Measurements from ENCODE around the gene ASB13.
"Not testable (repeated sequence)": the region's sequence is repeated elsewhere in the genome, so short reads cannot be mapped to it uniquely, and the experiment has no call there.

The ASB13 gene

DNA sequence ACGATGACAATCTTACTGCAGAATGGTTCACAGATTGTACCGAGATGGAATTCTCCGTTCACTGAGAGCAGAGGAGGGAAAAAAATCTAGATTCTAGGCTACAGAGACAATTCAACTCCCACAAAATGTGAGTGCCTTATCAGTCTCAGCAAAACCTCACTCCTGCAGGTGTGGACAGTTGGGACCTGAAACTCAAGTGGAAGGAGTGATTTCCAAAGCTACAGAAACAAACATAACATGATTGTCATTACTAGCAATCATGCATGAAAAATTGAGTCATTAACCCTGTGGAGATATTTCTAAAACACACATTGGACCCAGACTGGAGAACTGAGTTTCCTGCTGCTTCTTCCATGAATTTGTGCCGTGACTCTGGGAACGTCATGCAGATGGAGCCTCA, 71.3 kb downstream of the ASB13 start:
- Histone ChIP-seq H4K20me1 (ENCODE audit: insufficient read depth, low read length) (no peaks in the 10 kb centered on the region), H3K79me2 (ENCODE audit: low read length) (no peaks in the 10 kb centered on the region), H2AFZ (ENCODE audit: low read length) (no peak overlapping the region), H3K9ac (ENCODE audit: low read length) (no peak overlapping the region), H3K4me1 (ENCODE audit: low read length) (no peaks in the 10 kb centered on the region), H3K27ac (ENCODE audit: low read length) (no peak overlapping the region), H3K9me3 (replicated peaks; ENCODE audit: insufficient read depth, low read length) (no peaks in the 10 kb centered on the region), H3K27me3 (replicated peaks; ENCODE audit: insufficient read depth, low read length) (no peaks in the 10 kb centered on the region), H3K9me2 (replicated peaks; ENCODE audit: insufficient read depth, low read length) (no peaks in the 10 kb centered on the region), H3K4me2 (ENCODE audit: low read depth, low read length) (no peak overlapping the region), H3K36me3 (replicated peaks; ENCODE audit: insufficient read depth, low read length) (no peaks in the 10 kb centered on the region), H3K4me3 (ENCODE audit: low read length) (no peak overlapping the region), H3F3A (ENCODE audit: insufficient read depth, low read length) (no peaks in the 10 kb centered on the region)
- DNase-seq: no peak
- TF ChIP-seq, protein P1, sequence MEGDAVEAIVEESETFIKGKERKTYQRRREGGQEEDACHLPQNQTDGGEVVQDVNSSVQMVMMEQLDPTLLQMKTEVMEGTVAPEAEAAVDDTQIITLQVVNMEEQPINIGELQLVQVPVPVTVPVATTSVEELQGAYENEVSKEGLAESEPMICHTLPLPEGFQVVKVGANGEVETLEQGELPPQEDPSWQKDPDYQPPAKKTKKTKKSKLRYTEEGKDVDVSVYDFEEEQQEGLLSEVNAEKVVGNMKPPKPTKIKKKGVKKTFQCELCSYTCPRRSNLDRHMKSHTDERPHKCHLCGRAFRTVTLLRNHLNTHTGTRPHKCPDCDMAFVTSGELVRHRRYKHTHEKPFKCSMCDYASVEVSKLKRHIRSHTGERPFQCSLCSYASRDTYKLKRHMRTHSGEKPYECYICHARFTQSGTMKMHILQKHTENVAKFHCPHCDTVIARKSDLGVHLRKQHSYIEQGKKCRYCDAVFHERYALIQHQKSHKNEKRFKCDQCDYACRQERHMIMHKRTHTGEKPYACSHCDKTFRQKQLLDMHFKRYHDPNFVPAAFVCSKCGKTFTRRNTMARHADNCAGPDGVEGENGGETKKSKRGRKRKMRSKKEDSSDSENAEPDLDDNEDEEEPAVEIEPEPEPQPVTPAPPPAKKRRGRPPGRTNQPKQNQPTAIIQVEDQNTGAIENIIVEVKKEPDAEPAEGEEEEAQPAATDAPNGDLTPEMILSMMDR (IDR thresholded peaks at IDR 0.05; ENCODE audit: low read length): no peak
- TF ChIP-seq EZH2phosphoT487 (IDR thresholded peaks at IDR 0.05; ENCODE audit: low read length) (no peak), EZH2 (optimal IDR thresholded peaks at IDR 0.05; ENCODE audit: low read depth, low read length) (no peak)

DNA sequence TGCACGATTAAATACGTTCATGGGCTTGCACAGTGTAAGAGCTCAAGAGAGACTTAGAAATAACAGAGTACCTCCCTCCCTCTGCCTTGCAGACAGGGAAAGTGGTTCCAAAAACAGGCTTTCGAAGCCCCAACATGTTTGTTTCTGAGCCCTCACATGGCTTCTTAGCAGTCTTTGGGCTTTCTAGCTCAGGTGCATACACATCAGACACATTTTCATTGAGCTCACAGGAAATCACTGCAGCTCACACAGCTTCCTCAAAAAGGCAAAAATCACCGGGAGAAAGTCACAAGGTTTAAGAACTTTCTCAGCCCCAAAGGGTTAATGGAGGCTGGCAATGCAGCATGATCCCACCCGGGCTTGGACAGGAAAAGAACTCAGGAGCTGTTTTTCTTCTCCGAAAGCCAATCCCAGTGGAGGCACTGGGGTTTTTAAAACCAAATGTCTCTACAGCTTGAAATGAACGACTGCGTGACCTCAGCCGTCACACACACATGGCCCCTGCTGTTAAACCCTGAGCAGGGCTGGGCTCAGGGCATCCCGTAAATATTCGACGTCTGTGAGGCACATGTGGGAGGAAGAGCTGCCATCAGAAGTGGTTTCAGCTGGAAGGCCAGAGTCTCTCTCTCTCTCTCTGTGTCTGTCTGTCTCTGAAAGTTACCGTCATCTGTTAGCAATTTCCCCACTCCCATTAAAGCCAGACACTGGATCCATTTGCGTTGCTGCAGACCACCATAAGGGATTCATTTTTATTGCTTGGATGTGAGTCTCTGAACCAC, 71.9 kb downstream of the ASB13 start:
- H3K4me1 ChIP-seq (ENCODE audit: low read length): no peaks in the 10 kb centered on the region; the same call in 1 of the 2 replicates
- no peaks in the 10 kb centered on the region for H4K20me1 ChIP-seq (ENCODE audit: insufficient read depth, low read length)
- no peak overlapping the region for H2AFZ ChIP-seq (ENCODE audit: low read length)
- H3K9ac ChIP-seq (ENCODE audit: low read length): no peak overlapping the region
- no peak overlapping the region for H3K27ac ChIP-seq (ENCODE audit: low read length)
- no peaks in the 10 kb centered on the region for H3K36me3 ChIP-seq (replicated peaks; ENCODE audit: insufficient read depth, low read length)
- H3K27me3 ChIP-seq (replicated peaks; ENCODE audit: insufficient read depth, low read length): no peaks in the 10 kb centered on the region
- no peak overlapping the region for H3K4me3 ChIP-seq (ENCODE audit: low read length)
- DNase-seq: no peak
- H3K4me2 ChIP-seq (ENCODE audit: low read depth, low read length): no peak overlapping the region
- no peaks in the 10 kb centered on the region for H3F3A ChIP-seq (ENCODE audit: insufficient read depth, low read length)
- H3K9me3 ChIP-seq (replicated peaks; ENCODE audit: insufficient read depth, low read length): no peaks in the 10 kb centered on the region
- no peaks in the 10 kb centered on the region for H3K9me2 ChIP-seq (replicated peaks; ENCODE audit: insufficient read depth, low read length)
- no peaks in the 10 kb centered on the region for H3K79me2 ChIP-seq (ENCODE audit: low read length)
- TF ChIP-seq EZH2phosphoT487 (IDR thresholded peaks at IDR 0.05; ENCODE audit: low read length) (no peak), EZH2 (optimal IDR thresholded peaks at IDR 0.05; ENCODE audit: low read depth, low read length) (no peak)
- TF ChIP-seq, protein P1 (IDR thresholded peaks at IDR 0.05; ENCODE audit: low read length): no peak

DNA sequence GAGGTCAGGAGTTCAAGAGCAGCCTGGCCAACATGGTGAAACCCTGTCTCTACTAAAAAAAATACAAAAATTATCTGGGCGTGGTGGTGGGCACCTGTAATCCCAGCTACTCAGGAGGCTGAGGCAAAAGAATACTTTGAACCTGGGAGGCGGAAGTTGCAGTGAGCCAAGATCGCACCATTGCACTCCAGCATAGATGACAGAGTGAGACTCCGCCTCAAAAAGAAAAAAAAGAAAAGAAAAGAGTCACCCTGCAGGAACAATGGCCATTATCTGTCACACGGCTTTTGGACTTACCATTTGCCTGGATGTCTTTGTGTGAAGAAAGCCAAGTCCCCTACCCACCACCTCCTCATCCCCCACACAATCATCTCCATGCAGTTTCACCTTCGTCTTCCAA, 73.0 kb downstream of the ASB13 start:
- H3K36me3 ChIP-seq (replicated peaks; ENCODE audit: insufficient read depth, low read length); H2AFZ ChIP-seq (ENCODE audit: low read length); H3F3A ChIP-seq (ENCODE audit: insufficient read depth, low read length); H3K27me3 ChIP-seq (replicated peaks; ENCODE audit: insufficient read depth, low read length); H3K79me2 ChIP-seq (ENCODE audit: low read length); H4K20me1 ChIP-seq (ENCODE audit: insufficient read depth, low read length); DNase-seq; H3K9me3 ChIP-seq (replicated peaks; ENCODE audit: insufficient read depth, low read length); H3K9me2 ChIP-seq (replicated peaks; ENCODE audit: insufficient read depth, low read length); H3K4me3 ChIP-seq (ENCODE audit: low read length); H3K4me2 ChIP-seq (ENCODE audit: low read depth, low read length); H3K4me1 ChIP-seq (ENCODE audit: low read length); H3K9ac ChIP-seq (ENCODE audit: low read length); H3K27ac ChIP-seq (ENCODE audit: low read length): not testable (repeated sequence)

DNA sequence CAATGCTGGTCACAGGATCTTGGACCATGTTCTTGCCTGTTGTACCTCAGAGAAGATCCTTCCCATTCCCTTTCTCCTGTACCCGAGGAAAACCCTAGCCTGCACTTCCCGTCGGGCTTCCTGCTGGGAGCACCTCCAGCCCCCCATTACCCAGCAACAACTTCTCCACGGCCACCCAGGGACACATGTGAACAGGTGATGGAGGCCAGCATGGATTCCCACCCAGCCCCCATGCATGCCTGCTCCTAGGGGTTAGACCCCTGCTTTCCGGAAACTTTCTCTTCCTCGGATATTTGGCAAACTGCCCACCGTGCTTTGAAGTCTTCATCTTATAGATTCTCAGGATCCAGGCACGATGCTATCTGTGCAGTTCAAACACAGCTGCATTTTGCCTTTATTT, 74.3 kb downstream of the ASB13 start:
- no peak for DNase-seq
- H3F3A ChIP-seq (ENCODE audit: insufficient read depth, low read length): no peaks in the 10 kb centered on the region
- H3K9me2 ChIP-seq (replicated peaks; ENCODE audit: insufficient read depth, low read length): no peaks in the 10 kb centered on the region
- no peaks in the 10 kb centered on the region for H3K27me3 ChIP-seq (replicated peaks; ENCODE audit: insufficient read depth, low read length)
- no peaks in the 10 kb centered on the region for H3K79me2 ChIP-seq (ENCODE audit: low read length)
- H4K20me1 ChIP-seq (ENCODE audit: insufficient read depth, low read length): no peaks in the 10 kb centered on the region
- H3K4me3 ChIP-seq (ENCODE audit: low read length): no peak overlapping the region
- no peaks in the 10 kb centered on the region for H3K9me3 ChIP-seq (replicated peaks; ENCODE audit: insufficient read depth, low read length)
- H3K4me2 ChIP-seq (ENCODE audit: low read depth, low read length): no peak overlapping the region
- H3K4me1 ChIP-seq (ENCODE audit: low read length): peaks cover 5% of the 10 kb centered on the region; the same call in 1 of the 2 replicates
- H2AFZ ChIP-seq (ENCODE audit: low read length): no peak overlapping the region
- H3K36me3 ChIP-seq (replicated peaks; ENCODE audit: insufficient read depth, low read length): no peaks in the 10 kb centered on the region
- H3K9ac ChIP-seq (ENCODE audit: low read length): no peak overlapping the region
- TF ChIP-seq EZH2phosphoT487 (IDR thresholded peaks at IDR 0.05; ENCODE audit: low read length) (no peak), EZH2 (optimal IDR thresholded peaks at IDR 0.05; ENCODE audit: low read depth, low read length) (no peak)
- TF ChIP-seq, protein P1 (IDR thresholded peaks at IDR 0.05; ENCODE audit: low read length): no peak
- no peak overlapping the region for H3K27ac ChIP-seq (ENCODE audit: low read length)
